ENCODE data around the gene RTKN2.
A peak's percentile ranks its signal among the peaks of the same experiment; 100 is the strongest.
"Not testable (repeated sequence)": the region's sequence is repeated elsewhere in the genome, so short reads cannot be mapped to it uniquely, and the experiment has no call there.

The RTKN2 gene

DNA sequence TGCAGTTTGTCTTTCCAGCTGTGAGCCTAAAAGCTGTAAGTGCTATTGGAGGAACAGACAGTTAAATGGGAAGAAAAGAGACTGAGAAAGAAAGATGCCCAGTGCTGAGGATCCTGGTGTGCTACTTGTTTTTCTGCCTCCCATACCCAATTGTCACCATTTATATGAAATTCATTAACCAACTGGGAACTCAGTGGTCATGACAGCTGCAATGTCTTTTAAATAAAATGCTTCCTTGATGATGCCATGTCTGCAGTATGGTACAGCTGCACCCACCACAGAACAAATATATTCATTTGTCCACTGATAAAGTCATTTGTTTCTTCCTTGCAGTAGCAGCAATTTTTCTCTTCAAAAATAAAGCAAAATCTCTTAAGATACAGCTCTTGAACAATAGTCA is 15.6 kb upstream of the RTKN2 start:
- no peak overlapping the region for H3K4me3 ChIP-seq (ENCODE audit: low read depth in 1 of 5, low read length in 5 of 5)
- H3K4me1 ChIP-seq (ENCODE audit: control insufficient read depth in 5 of 5, insufficient read depth in 5 of 5, low read length in 5 of 5), result no peaks in the 10 kb centered on the region
- H3K27ac ChIP-seq (ENCODE audit: low read depth, low read length), result no peak overlapping the region
- no peaks in the 10 kb centered on the region for H3K9me3 ChIP-seq (ENCODE audit: control insufficient read depth in 5 of 5, low read length in 5 of 5)
- no peak overlapping the region for H3K9ac ChIP-seq (ENCODE audit: low read length in 5 of 5)
- no peaks in the 10 kb centered on the region for H3K27me3 ChIP-seq (ENCODE audit: control insufficient read depth in 5 of 5, insufficient read depth in 4 of 5, low read length in 5 of 5)
- no peaks in the 10 kb centered on the region for H3K36me3 ChIP-seq (ENCODE audit: control insufficient read depth in 5 of 5, insufficient read depth in 5 of 5, low read length in 5 of 5)

DNA sequence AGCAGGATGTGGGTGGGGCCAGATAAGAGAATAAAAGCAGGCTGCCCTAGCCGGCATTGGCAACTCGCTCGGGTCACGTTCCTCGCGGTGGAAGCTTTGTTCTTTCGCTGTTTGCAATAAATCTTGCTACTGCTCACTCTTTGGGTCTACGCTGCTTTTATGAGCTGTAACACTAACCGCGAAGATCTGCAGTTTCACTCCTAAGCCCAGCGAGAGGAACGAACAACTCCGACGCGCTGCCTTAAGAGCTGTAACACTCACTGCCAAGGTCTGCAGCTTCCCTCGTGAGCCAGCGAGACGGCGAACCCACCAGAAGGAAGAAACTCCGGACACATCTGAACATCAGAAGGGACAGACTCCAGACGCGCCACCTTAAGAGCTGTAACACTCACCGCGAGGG is 12.7 kb upstream of the RTKN2 start:
- H3K4me1 ChIP-seq (ENCODE audit: control insufficient read depth in 5 of 5, insufficient read depth in 5 of 5, low read length in 5 of 5); H3K4me3 ChIP-seq (ENCODE audit: low read depth in 1 of 5, low read length in 5 of 5); H3K36me3 ChIP-seq (ENCODE audit: control insufficient read depth in 5 of 5, insufficient read depth in 5 of 5, low read length in 5 of 5); H3K9ac ChIP-seq (ENCODE audit: low read length in 5 of 5); H3K27ac ChIP-seq (ENCODE audit: low read depth, low read length); H3K27me3 ChIP-seq (ENCODE audit: control insufficient read depth in 5 of 5, insufficient read depth in 4 of 5, low read length in 5 of 5); H3K9me3 ChIP-seq (ENCODE audit: control insufficient read depth in 5 of 5, low read length in 5 of 5): not testable (repeated sequence)

DNA sequence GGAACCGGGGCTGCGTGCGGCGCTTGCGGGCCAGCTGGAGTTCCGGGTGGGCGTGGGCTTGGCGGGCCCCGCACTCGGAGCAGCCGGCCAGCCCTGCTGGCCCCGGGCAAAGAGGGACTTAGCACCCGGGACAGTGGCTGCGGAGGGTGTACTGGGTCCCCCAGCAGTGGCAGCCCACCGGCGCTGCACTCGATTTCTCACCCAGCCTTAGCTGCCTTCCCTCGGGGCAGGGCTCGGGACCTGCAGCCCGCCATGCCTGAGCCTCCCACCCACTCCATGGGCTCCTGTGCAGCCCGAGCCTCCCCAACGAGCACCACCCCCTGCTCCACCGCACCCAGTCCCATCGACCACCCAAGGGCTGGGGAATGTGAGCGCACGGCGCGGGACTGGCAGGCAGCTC is 11.7 kb upstream of the RTKN2 start:
- H3K27ac ChIP-seq (ENCODE audit: low read depth, low read length); H3K9ac ChIP-seq (ENCODE audit: low read length in 5 of 5); H3K4me3 ChIP-seq (ENCODE audit: low read depth in 1 of 5, low read length in 5 of 5); H3K36me3 ChIP-seq (ENCODE audit: control insufficient read depth in 5 of 5, insufficient read depth in 5 of 5, low read length in 5 of 5); H3K4me1 ChIP-seq (ENCODE audit: control insufficient read depth in 5 of 5, insufficient read depth in 5 of 5, low read length in 5 of 5); H3K9me3 ChIP-seq (ENCODE audit: control insufficient read depth in 5 of 5, low read length in 5 of 5); H3K27me3 ChIP-seq (ENCODE audit: control insufficient read depth in 5 of 5, insufficient read depth in 4 of 5, low read length in 5 of 5): not testable (repeated sequence)

DNA sequence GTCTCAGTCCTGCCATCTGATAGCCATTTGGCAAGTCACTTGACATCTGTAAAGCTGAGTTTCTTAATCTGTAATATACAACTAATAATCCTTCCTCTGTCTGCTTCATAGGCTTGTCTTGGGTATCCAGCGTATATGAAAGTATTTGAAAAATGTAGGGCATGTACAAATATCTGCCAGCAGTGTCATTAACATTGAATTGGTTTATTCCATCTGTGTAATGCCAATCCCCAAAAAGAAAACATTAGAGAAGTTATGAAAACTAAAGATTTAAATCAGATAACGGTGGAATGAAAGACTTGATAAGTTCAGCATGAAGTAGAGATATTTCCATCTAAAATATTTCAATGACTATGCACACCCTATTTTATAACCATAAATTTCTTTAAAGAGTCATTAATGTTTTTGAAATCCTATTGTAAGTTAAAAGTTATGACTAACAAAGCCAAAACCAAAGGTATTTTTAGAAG is 9.8 kb upstream of the RTKN2 start:
- Histone ChIP-seq H3K4me3 (ENCODE audit: low read depth in 1 of 5, low read length in 5 of 5) (no peak overlapping the region), H3K27ac (ENCODE audit: low read depth, low read length) (no peak overlapping the region), H3K36me3 (ENCODE audit: control insufficient read depth in 5 of 5, insufficient read depth in 5 of 5, low read length in 5 of 5) (no peaks in the 10 kb centered on the region), H3K9me3 (ENCODE audit: control insufficient read depth in 5 of 5, low read length in 5 of 5) (no peaks in the 10 kb centered on the region), H3K4me1 (ENCODE audit: control insufficient read depth in 5 of 5, insufficient read depth in 5 of 5, low read length in 5 of 5) (no peaks in the 10 kb centered on the region), H3K9ac (ENCODE audit: low read length in 5 of 5) (no peak overlapping the region), H3K27me3 (ENCODE audit: control insufficient read depth in 5 of 5, insufficient read depth in 4 of 5, low read length in 5 of 5) (no peaks in the 10 kb centered on the region)

DNA sequence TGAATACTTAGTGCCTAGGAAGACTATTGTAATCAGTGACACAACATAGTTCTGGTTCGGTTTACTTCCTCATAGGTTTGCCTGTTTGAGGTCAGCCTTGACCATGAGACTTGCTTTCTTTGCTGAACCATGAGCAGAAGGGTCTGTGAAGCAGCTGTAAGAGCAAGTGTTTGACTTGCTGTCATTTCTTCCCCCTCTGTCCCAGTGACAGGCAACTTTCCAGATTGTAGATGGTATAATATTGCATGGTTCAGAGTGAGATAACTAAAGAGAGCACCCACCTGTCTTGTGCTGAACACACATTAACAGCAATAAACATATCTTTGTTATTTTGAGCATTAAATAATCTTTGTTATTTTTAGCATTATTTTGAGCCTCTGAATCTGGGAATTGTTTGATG is 9.3 kb upstream of the RTKN2 start:
- Histone ChIP-seq H3K9me3 (ENCODE audit: control insufficient read depth in 5 of 5, low read length in 5 of 5) (no peaks in the 10 kb centered on the region), H3K36me3 (ENCODE audit: control insufficient read depth in 5 of 5, insufficient read depth in 5 of 5, low read length in 5 of 5) (no peaks in the 10 kb centered on the region), H3K4me1 (ENCODE audit: control insufficient read depth in 5 of 5, insufficient read depth in 5 of 5, low read length in 5 of 5) (no peaks in the 10 kb centered on the region), H3K4me3 (ENCODE audit: low read depth in 1 of 5, low read length in 5 of 5) (no peak overlapping the region), H3K27me3 (ENCODE audit: control insufficient read depth in 5 of 5, insufficient read depth in 4 of 5, low read length in 5 of 5) (no peaks in the 10 kb centered on the region), H3K9ac (ENCODE audit: low read length in 5 of 5) (no peak overlapping the region), H3K27ac (ENCODE audit: low read depth, low read length) (no peak overlapping the region)

DNA sequence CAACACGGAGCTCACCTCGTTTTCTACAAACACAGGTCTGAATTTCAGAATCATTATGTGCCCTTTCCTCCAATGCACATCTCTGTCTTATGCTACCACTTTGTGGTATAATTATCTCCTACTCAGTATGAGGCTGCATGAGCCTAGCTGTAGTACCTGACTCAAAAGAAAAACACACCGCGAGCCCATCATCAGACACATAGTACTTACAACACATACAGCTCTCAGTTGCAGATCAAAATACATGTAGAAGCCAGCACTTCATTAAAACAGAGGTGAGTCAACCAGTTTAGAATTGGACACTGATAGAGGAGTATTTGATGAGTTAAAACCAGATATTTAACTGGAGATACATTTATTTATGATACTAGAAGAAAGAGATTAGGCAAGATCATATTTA is 1.4 kb upstream of the RTKN2 start:
- no peak overlapping the region for H3K27ac ChIP-seq (ENCODE audit: low read depth, low read length)
- no peaks in the 10 kb centered on the region for H3K27me3 ChIP-seq (ENCODE audit: control insufficient read depth in 5 of 5, insufficient read depth in 4 of 5, low read length in 5 of 5)
- no peaks in the 10 kb centered on the region for H3K9me3 ChIP-seq (ENCODE audit: control insufficient read depth in 5 of 5, low read length in 5 of 5)
- no peak overlapping the region for H3K4me3 ChIP-seq (ENCODE audit: low read depth in 1 of 5, low read length in 5 of 5)
- no peaks in the 10 kb centered on the region for H3K36me3 ChIP-seq (ENCODE audit: control insufficient read depth in 5 of 5, insufficient read depth in 5 of 5, low read length in 5 of 5)
- H3K9ac ChIP-seq (ENCODE audit: low read length in 5 of 5), result no peak overlapping the region
- H3K4me1 ChIP-seq (ENCODE audit: control insufficient read depth in 5 of 5, insufficient read depth in 5 of 5, low read length in 5 of 5), result peaks cover 0 to 15% (median 12%) of the 10 kb centered on the region in 5 donors

DNA sequence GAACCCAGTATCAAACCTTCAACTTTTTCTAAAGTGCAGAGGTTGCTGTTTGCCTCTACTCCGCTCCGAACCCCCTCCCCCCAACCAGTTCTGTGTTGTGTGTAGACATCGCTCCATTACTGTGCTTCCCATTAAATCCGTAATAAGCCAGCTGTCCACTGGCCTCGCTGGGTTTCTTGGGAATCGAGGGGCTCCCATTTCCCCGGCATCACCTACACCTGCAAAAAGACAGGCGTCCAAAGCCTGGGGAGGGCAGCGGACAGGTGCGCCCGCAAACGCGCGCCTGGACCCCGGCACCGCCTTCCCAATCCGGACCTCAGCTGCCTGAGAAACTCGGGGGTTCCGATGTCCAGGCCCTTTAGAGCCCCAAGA is 631 bp downstream of the RTKN2 start:
- peak overlapping the region; percentile 57 to 96 (median 88) for H3K4me3 ChIP-seq (ENCODE audit: low read depth in 1 of 5, low read length in 5 of 5)
- H3K4me1 ChIP-seq (ENCODE audit: control insufficient read depth in 5 of 5, insufficient read depth in 5 of 5, low read length in 5 of 5), result peaks cover 0 to 15% (median 12%) of the 10 kb centered on the region in 5 donors
- no peaks in the 10 kb centered on the region for H3K27me3 ChIP-seq (ENCODE audit: control insufficient read depth in 5 of 5, insufficient read depth in 4 of 5, low read length in 5 of 5)
- H3K9me3 ChIP-seq (ENCODE audit: control insufficient read depth in 5 of 5, low read length in 5 of 5), result no peaks in the 10 kb centered on the region
- H3K9ac ChIP-seq (ENCODE audit: low read length in 5 of 5), result peak overlapping the region in 4 of 5 donors; percentile 8 to 78 (median 67)
- H3K27ac ChIP-seq (ENCODE audit: low read depth, low read length), result no peak overlapping the region
- H3K36me3 ChIP-seq (ENCODE audit: control insufficient read depth in 5 of 5, insufficient read depth in 5 of 5, low read length in 5 of 5), result no peaks in the 10 kb centered on the region

DNA sequence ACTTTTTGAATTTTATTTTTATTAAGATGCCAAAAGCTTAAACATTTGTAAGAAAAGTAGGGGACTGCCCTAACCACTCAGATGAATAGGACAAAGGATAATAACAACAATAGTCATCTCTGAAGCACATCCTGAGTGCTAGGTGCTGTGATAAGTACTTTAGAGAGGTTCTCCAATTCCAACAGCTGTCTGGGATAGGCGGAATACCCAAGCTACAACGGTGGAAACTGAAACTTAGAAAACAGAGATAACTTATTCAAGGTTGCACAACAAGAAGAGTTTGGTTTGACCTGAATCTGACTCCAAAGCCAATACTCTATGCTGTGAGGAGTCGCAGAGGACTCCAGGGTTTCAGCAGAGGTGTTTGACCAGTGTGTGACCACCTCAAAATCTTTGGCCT is 2.0 kb downstream of the RTKN2 start:
- no peak overlapping the region for H3K9ac ChIP-seq (ENCODE audit: low read length in 5 of 5)
- H3K36me3 ChIP-seq (ENCODE audit: control insufficient read depth in 5 of 5, insufficient read depth in 5 of 5, low read length in 5 of 5), result no peaks in the 10 kb centered on the region
- H3K27ac ChIP-seq (ENCODE audit: low read depth, low read length), result no peak overlapping the region
- no peaks in the 10 kb centered on the region for H3K27me3 ChIP-seq (ENCODE audit: control insufficient read depth in 5 of 5, insufficient read depth in 4 of 5, low read length in 5 of 5)
- no peak overlapping the region for H3K4me3 ChIP-seq (ENCODE audit: low read depth in 1 of 5, low read length in 5 of 5)
- no peaks in the 10 kb centered on the region for H3K9me3 ChIP-seq (ENCODE audit: control insufficient read depth in 5 of 5, low read length in 5 of 5)
- peaks cover 0 to 15% (median 12%) of the 10 kb centered on the region in 5 donors for H3K4me1 ChIP-seq (ENCODE audit: control insufficient read depth in 5 of 5, insufficient read depth in 5 of 5, low read length in 5 of 5)

DNA sequence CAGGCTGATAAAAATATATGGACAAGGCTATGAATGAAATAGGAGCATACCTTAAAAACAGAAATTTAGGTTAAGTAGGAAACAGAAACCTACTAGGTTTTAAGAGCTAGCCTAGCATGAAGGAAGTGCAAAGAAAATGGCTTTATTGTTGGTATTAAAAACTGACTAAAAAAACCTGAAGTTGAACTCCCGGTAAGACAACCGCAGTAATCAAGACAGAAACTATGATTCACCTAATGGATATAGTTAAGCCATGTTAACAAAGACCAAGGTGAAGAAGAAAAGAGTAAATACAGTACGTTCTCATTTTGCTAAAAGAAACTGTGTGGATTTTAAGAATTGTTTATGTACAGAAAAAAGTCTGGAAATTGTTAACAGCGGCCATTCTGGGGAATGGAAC is 2.5 kb downstream of the RTKN2 start:
- H3K9me3 ChIP-seq (ENCODE audit: control insufficient read depth in 5 of 5, low read length in 5 of 5), result no peaks in the 10 kb centered on the region
- H3K27me3 ChIP-seq (ENCODE audit: control insufficient read depth in 5 of 5, insufficient read depth in 4 of 5, low read length in 5 of 5), result no peaks in the 10 kb centered on the region
- no peak overlapping the region for H3K9ac ChIP-seq (ENCODE audit: low read length in 5 of 5)
- no peaks in the 10 kb centered on the region for H3K36me3 ChIP-seq (ENCODE audit: control insufficient read depth in 5 of 5, insufficient read depth in 5 of 5, low read length in 5 of 5)
- H3K4me1 ChIP-seq (ENCODE audit: control insufficient read depth in 5 of 5, insufficient read depth in 5 of 5, low read length in 5 of 5), result peaks cover 0 to 15% (median 12%) of the 10 kb centered on the region in 5 donors
- H3K27ac ChIP-seq (ENCODE audit: low read depth, low read length), result no peak overlapping the region
- H3K4me3 ChIP-seq (ENCODE audit: low read depth in 1 of 5, low read length in 5 of 5), result no peak overlapping the region

DNA sequence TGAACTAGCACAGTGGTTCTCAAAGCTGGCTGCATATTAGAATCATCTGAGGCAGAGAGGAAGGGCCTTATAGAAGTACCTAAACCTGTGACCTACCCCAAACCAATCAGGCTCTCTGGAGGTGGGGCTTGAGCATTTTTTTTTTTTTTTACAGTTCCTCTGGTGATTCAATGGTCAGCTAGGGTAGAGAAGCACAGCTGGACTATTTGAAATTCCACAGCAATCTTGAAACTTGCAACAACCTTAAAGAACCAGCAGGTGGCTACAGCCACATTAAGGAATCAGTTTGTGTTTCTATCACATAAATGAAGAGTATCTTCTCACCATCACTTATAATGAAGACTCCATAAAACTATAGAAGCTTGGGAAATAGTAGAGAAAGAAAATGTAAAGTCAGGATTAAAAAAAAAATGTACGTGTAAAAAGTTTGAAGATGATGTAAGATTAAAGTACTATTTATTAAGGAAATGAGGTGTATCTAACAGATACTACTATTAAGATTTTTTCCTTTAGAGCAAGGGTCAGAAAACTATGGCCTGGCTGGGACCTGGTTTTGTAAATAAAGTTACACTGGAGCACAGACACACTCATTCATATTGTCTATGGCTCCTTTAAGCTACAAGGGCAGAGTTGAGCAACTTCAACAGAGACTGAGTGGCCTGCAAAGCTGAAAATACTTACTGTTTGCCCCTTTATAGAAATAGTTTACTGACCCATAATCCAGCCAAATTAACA is 3.8 kb downstream of the RTKN2 start:
- Histone ChIP-seq H3K27ac (ENCODE audit: low read depth, low read length) (no peak overlapping the region), H3K36me3 (ENCODE audit: control insufficient read depth in 5 of 5, insufficient read depth in 5 of 5, low read length in 5 of 5) (no peaks in the 10 kb centered on the region), H3K9ac (ENCODE audit: low read length in 5 of 5) (no peak overlapping the region), H3K4me3 (ENCODE audit: low read depth in 1 of 5, low read length in 5 of 5) (no peak overlapping the region), H3K4me1 (ENCODE audit: control insufficient read depth in 5 of 5, insufficient read depth in 5 of 5, low read length in 5 of 5) (peaks cover 0 to 15% (median 12%) of the 10 kb centered on the region in 5 donors), H3K27me3 (ENCODE audit: control insufficient read depth in 5 of 5, insufficient read depth in 4 of 5, low read length in 5 of 5) (no peaks in the 10 kb centered on the region), H3K9me3 (ENCODE audit: control insufficient read depth in 5 of 5, low read length in 5 of 5) (no peaks in the 10 kb centered on the region)

Data from subcutaneous abdominal adipose tissue (tissue), 5 donors.